Smooth muscle cell (in vitro differentiated cells): ENCODE data around the gene PLEKHG3. TPM values are rescaled to one million over a fixed set of nuclear protein-coding genes. Genes with fewer than 3 reads are reported as not detected.

Experiments used
- DNase-seq: peaks from one replicate; lab custom pipeline; 2025; ENCODE audit not compliant: unreplicated experiment; lab: John Stamatoyannopoulos, UW
- H2AFZ ChIP-seq: fragments of 200-600 bp; sonication (generic); 2 replicates; pipeline ENCODE4 v1.6.0; 2016; ENCODE audit warnings: antibody characterized with exemption, low read depth, mild to moderate bottlenecking
- H3F3A ChIP-seq: fragments of 200-600 bp; sonication (generic); 2 replicates; pipeline ENCODE4 v1.6.0; 2017; ENCODE audit warnings: antibody characterized with exemption, low read depth
- H3K27ac ChIP-seq: fragments of 200-600 bp; sonication (generic); 2 replicates; pipeline ENCODE4 v1.5.1; 2016; ENCODE audit warnings: low read depth, mild to moderate bottlenecking
- H3K27me3 ChIP-seq: fragments of 200-600 bp; sonication (generic); 2 replicates; pipeline ENCODE4 v1.6.1; 2016; ENCODE audit warnings: low read depth, mild to moderate bottlenecking
- H3K36me3 ChIP-seq: fragments of 200-600 bp; sonication (generic); 2 replicates; pipeline ENCODE4 v1.5.1; 2016; ENCODE audit warnings: low read depth
- H3K4me1 ChIP-seq: fragments of 200-600 bp; sonication (generic); 2 replicates; pipeline ENCODE4 v1.5.1; 2016; ENCODE audit warnings: low read depth
- H3K4me2 ChIP-seq: fragments of 200-600 bp; sonication (generic); 2 replicates; pipeline ENCODE4 v1.6.0; 2016; ENCODE audit warnings: mild to moderate bottlenecking
- H3K4me3 ChIP-seq: fragments of 200-600 bp; sonication (generic); 2 replicates; pipeline ENCODE4 v1.5.1; 2016; ENCODE audit warnings: mild to moderate bottlenecking
- H3K79me2 ChIP-seq: fragments of 200-600 bp; sonication (generic); 2 replicates; pipeline ENCODE4 v1.6.0; 2016; ENCODE audit warnings: low read depth, mild to moderate bottlenecking
- H3K9ac ChIP-seq: fragments of 200-600 bp; sonication (generic); 2 replicates; pipeline ENCODE4 v1.6.0; 2016; ENCODE audit warnings: low read depth
- H3K9me3 ChIP-seq: fragments of 200-600 bp; sonication (generic); replicated peaks from 2 replicates; pipeline ENCODE4 v1.5.1; 2016; ENCODE audit warnings: low read depth
- H4K20me1 ChIP-seq: fragments of 200-600 bp; sonication (generic); 2 replicates; pipeline ENCODE4 v1.6.0; 2016; ENCODE audit warnings: low read depth
- whole genome bisulfite sequencing: methylation state at CpG from one replicate; pipeline ENCODE4 v1.1.7; 2016; ENCODE audit warnings: low lambda C conversion rate; 5-methylcytosine and 5-hydroxymethylcytosine counted together
- polyA plus RNA-seq: library from polyadenylated mRNA; unstranded; fragments of >200 nt; fragmentation: Nextera tagmentation; extraction: Ambion mirVana; gene quantifications from 2 replicates; pipeline ENCODE4 v1.2.1, GENCODE V29; 2016
- total RNA-seq: library from RNA; depleted of rRNA; stranded (reverse); fragments of >200 nt; gene quantifications from 2 replicates; pipeline ENCODE4 v1.2.3, GENCODE V29; 2014
- TF ChIP-seq, protein P1 (sequence below): fragments of 200-600 bp; sonication (generic); IDR thresholded peaks from 2 replicates; pipeline ENCODE4 v1.5.1; 2017; ENCODE audit warnings: borderline replicate concordance, mild to moderate bottlenecking, antibody characterized with exemption; ENCODE audit not compliant: insufficient read depth, poor library complexity, severe bottlenecking

Gene PLEKHG3
- total and polyA plus RNA-seq, 2 experiments from 2014 or later, result 17.6 to 18.3 TPM

DNA sequence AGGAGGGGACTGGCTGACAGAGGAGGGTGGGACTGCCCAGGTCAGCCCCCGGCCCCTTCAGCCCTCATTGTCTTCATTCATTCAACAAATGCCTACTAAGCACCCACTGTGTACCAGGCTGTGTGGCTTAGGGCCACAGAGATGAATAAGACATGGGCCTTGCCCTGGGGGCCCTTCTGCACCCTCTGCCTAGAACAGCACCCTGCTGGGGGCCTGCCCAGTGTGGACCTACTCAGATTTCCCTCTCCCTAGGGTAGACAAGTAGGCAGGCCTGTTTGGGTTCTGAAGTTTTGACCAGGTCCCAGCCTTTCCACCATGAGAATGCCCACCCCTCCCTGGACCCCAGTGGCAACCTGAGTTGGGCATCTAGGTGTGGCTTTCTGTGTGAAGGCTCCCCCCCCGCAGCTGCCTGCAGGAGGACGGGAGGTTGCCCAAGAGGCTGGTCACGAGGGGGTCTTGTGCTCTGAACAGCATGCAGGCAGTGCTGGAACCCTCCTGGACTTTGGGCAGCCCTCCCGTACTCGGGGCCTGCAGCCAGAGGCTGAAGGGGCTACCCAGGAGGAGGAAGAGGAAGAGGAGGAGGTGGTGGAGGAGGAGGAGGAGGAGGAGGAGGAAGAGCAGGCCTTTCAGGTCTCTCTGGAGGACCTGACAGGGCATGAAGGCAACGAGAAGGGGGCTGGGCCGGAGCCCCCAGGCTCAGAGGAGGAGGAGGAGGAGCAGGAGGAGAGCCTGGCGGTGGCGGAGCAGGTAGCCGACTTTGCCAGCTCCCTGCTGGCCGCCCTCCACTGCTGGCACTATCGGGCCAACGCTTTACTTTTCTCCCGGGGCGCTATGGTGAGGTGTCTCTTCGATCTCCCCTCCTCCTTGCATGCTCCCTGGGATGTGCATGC, 33.4 kb downstream of the PLEKHG3 start:
- TF ChIP-seq, protein P1, sequence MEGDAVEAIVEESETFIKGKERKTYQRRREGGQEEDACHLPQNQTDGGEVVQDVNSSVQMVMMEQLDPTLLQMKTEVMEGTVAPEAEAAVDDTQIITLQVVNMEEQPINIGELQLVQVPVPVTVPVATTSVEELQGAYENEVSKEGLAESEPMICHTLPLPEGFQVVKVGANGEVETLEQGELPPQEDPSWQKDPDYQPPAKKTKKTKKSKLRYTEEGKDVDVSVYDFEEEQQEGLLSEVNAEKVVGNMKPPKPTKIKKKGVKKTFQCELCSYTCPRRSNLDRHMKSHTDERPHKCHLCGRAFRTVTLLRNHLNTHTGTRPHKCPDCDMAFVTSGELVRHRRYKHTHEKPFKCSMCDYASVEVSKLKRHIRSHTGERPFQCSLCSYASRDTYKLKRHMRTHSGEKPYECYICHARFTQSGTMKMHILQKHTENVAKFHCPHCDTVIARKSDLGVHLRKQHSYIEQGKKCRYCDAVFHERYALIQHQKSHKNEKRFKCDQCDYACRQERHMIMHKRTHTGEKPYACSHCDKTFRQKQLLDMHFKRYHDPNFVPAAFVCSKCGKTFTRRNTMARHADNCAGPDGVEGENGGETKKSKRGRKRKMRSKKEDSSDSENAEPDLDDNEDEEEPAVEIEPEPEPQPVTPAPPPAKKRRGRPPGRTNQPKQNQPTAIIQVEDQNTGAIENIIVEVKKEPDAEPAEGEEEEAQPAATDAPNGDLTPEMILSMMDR, result no peak
- over 99% methylated on average over 9 of the region's 17 CpGs for WGBS
- Histone ChIP-seq H3K27me3 (no peaks in the 10 kb centered on the region), H3K79me2 (peaks cover 8% of the 10 kb centered on the region), H2AFZ (no peak overlapping the region), H3K4me1 (peaks cover 3% of the 10 kb centered on the region), H3K4me3 (no peak overlapping the region), H3F3A (no peaks in the 10 kb centered on the region), H3K27ac (no peak overlapping the region), H3K9ac (no peak overlapping the region), H4K20me1 (peaks cover 14% of the 10 kb centered on the region), H3K36me3 (no peaks in the 10 kb centered on the region), H3K9me3 (no peaks in the 10 kb centered on the region), H3K4me2 (no peak overlapping the region)
- DNase-seq, result no peak

DNA sequence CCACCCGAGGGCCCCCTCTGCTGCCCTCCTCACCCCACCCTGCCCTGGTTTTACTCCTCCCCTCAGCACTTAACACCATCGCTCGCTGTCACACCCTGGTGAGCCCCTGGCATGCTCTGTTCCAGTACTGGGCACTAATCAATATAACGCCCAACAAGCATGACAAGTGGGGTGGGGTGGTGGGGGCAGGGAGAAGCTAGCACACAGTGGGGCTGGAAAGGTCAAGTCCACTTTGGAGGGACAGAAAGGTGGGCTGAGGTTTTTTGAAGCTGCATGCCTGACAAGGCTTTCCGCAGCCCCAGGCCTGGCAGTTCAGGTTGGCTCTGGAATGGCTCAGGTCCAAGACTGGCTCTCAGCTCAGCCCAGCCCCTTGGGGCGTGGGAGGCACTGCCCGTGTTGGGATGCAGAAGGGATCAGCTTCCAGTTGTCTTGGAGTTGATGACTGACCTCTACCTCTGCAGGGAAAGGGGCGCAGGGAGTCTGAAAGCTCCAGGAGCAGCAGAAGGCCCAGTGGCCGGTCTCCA, 34.1 kb downstream of the PLEKHG3 start:
- TF ChIP-seq, protein P1, result no peak
- Histone ChIP-seq H3K9me3 (no peaks in the 10 kb centered on the region), H2AFZ (no peak overlapping the region), H3K9ac (no peak overlapping the region), H3K36me3 (no peaks in the 10 kb centered on the region), H4K20me1 (peaks cover 14% of the 10 kb centered on the region), H3K4me1 (peaks cover 3% of the 10 kb centered on the region), H3K4me3 (no peak overlapping the region), H3K79me2 (peaks cover 8% of the 10 kb centered on the region), H3K4me2 (no peak overlapping the region), H3F3A (no peaks in the 10 kb centered on the region), H3K27ac (no peak overlapping the region), H3K27me3 (no peaks in the 10 kb centered on the region)
- 95% methylated on average over 9 of the region's 9 CpGs for WGBS
- DNase-seq, result no peak

DNA sequence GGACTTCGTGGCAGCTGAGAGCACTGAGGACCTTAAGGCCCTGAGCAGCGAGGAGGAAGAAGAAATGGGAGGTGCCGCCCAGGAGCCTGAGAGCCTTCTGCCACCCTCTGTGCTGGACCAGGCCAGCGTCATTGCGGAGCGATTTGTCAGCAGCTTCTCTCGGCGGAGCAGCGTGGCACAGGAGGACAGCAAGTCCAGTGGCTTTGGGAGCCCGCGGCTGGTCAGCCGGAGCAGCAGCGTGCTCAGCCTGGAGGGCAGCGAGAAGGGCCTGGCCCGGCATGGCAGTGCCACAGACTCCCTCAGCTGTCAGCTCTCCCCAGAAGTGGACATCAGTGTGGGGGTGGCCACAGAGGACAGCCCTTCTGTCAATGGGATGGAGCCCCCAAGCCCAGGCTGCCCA, 37.0 kb downstream of the PLEKHG3 start:
- no peak for DNase-seq
- Histone ChIP-seq H3F3A (peaks cover 4% of the 10 kb centered on the region), H3K4me3 (no peak overlapping the region), H3K27ac (no peak overlapping the region), H3K4me1 (peaks cover 6% of the 10 kb centered on the region), H3K79me2 (peaks cover 4% of the 10 kb centered on the region), H4K20me1 (peaks cover 7% of the 10 kb centered on the region), H2AFZ (no peak overlapping the region), H3K36me3 (no peaks in the 10 kb centered on the region), H3K27me3 (no peaks in the 10 kb centered on the region), H3K9me3 (no peaks in the 10 kb centered on the region), H3K4me2 (no peak overlapping the region), H3K9ac (no peak overlapping the region)
- WGBS, result 96% methylated on average over 10 of the region's 15 CpGs
- TF ChIP-seq, protein P1, result no peak

DNA sequence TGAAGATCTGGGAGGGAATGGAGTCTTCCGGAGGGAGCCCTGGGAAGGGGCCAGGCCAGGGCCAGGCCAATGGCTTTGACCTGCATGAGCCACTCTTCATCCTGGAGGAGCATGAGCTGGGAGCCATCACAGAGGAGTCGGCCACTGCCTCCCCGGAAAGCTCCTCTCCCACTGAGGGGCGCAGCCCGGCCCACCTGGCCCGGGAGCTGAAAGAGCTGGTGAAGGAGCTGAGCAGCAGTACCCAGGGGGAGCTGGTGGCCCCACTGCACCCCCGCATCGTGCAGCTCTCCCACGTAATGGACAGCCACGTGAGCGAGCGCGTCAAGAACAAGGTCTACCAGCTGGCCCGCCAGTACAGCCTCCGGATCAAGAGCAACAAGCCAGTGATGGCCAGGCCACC, 37.7 kb downstream of the PLEKHG3 start:
- Histone ChIP-seq H3F3A (peaks cover 4% of the 10 kb centered on the region), H3K27ac (no peak overlapping the region), H3K9me3 (no peaks in the 10 kb centered on the region), H3K4me2 (no peak overlapping the region), H2AFZ (no peak overlapping the region), H3K36me3 (no peaks in the 10 kb centered on the region), H3K9ac (no peak overlapping the region), H3K4me1 (peaks cover 3% of the 10 kb centered on the region), H4K20me1 (no peaks in the 10 kb centered on the region), H3K79me2 (peaks cover under 1% of the 10 kb centered on the region), H3K4me3 (no peak overlapping the region), H3K27me3 (no peaks in the 10 kb centered on the region)
- TF ChIP-seq, protein P1, result no peak
- WGBS, result 98% methylated on average over 15 of the region's 15 CpGs
- DNase-seq, result no peak
